ENCODE results near the gene RBL2.
"Not testable (repeated sequence)": the region's sequence is repeated elsewhere in the genome, so short reads cannot be mapped to it uniquely, and the experiment has no call there.

Gene RBL2

GRCh38 chr16:53506254-53506653 is 72.0 kb downstream of the RBL2 start:
- no peak for DNase-seq

GRCh38 chr16:53507464-53508179 is 73.4 kb downstream of the RBL2 start:
- DNase-seq: no peak

- peak; percentile 60 for DNase-seq
Measured at GRCh38 chr16:53509906-53510703, 75.8 kb downstream of the RBL2 start.

- DNase-seq: no peak
Measured at GRCh38 chr16:53510704-53511070, 76.4 kb downstream of the RBL2 start.

- DNase-seq: no peak
Measured at GRCh38 chr16:53511084-53511402, 76.8 kb downstream of the RBL2 start.

GRCh38 chr16:53511403-53512280 is 77.4 kb downstream of the RBL2 start:
- DNase-seq: peak; percentile 53

- not testable (repeated sequence) for DNase-seq
Measured at GRCh38 chr16:53512795-53513194, 78.5 kb downstream of the RBL2 start.

- no peak for DNase-seq
Measured at GRCh38 chr16:53515259-53515658, 81.0 kb downstream of the RBL2 start.

GRCh38 chr16:53515811-53516210 is 81.5 kb downstream of the RBL2 start:
- DNase-seq: no peak

- no peak for DNase-seq
Measured at GRCh38 chr16:53517851-53518250, 83.6 kb downstream of the RBL2 start.

GRCh38 chr16:53518550-53519416 is 84.5 kb downstream of the RBL2 start:
- no peak for DNase-seq

GRCh38 chr16:53519417-53520091 is 85.3 kb downstream of the RBL2 start:
- DNase-seq: no peak

- no peak for DNase-seq
Measured at GRCh38 chr16:53523126-53523804, 89.0 kb downstream of the RBL2 start.

GRCh38 chr16:53523971-53524548 is 89.8 kb downstream of the RBL2 start:
- DNase-seq: no peak

GRCh38 chr16:53528797-53529196 is 94.5 kb downstream of the RBL2 start:
- DNase-seq: peak; percentile 19

- peak; percentile 68 for DNase-seq
Measured at GRCh38 chr16:53529513-53529912, 95.2 kb downstream of the RBL2 start.

GRCh38 chr16:53530046-53530445 is 95.8 kb downstream of the RBL2 start:
- peak; percentile 87 for DNase-seq

GRCh38 chr16:53530741-53531140 is 96.5 kb downstream of the RBL2 start:
- DNase-seq: no peak

- DNase-seq: no peak
Measured at GRCh38 chr16:53534206-53534605, 99.9 kb downstream of the RBL2 start.

- no peak for DNase-seq
Measured at GRCh38 chr16:53537626-53538025, 103.4 kb downstream of the RBL2 start.

- DNase-seq: not testable (repeated sequence)
Measured at GRCh38 chr16:53539346-53539745, 105.1 kb downstream of the RBL2 start.
